Stimulated activated naive B cell treated with anti-CD40 and anti-IgM and Interleukin-4, amounts not matched to agents 10 μg/mL and 1 μg/mL and 100 μg/mL, for 72 hours (primary cell): ENCODE measurements around the gene DDC.
"Not testable (repeated sequence)": the region's sequence is repeated elsewhere in the genome, so short reads cannot be mapped to it uniquely, and the experiment has no call there.

Experiments
- ATAC-seq, 2 donors: fragments of 150-1000 bp; cut with Tn5 transposase; replicated peaks; 2 replicates each; pipeline ENCODE4 v1.10.0; 2021; ENCODE audit warnings: moderate library complexity in 1 of 2
- DNase-seq: peaks from one replicate; pipeline ENCODE4 v3.0.0; 2021
- H3K27ac Mint-ChIP-seq: one replicate; pipeline ENCODE4 v1.8.0; 2022; ENCODE audit warnings: mild to moderate bottlenecking, mixed read lengths
- H3K27me3 Mint-ChIP-seq, 2 donors: one replicate each; pipeline ENCODE4 v1.8.0; 2022; ENCODE audit warnings: mixed read lengths in 2 of 2
- H3K36me3 Mint-ChIP-seq, 2 donors: one replicate each; pipeline ENCODE4 v1.8.0; 2022; ENCODE audit warnings: mixed read lengths in 2 of 2, mild to moderate bottlenecking in 1 of 2
- H3K4me1 Mint-ChIP-seq, 2 donors: one replicate each; pipeline ENCODE4 v1.8.0; 2022; ENCODE audit warnings: mixed read lengths in 2 of 2, mild to moderate bottlenecking in 1 of 2
- H3K4me3 Mint-ChIP-seq, 2 donors: one replicate each; pipeline ENCODE4 v1.8.0; 2022; ENCODE audit warnings: mild to moderate bottlenecking in 2 of 2, mixed read lengths in 2 of 2, moderate library complexity in 1 of 2
- H3K9me3 Mint-ChIP-seq, 2 donors: one replicate each; pipeline ENCODE4 v1.8.0; 2022; ENCODE audit warnings: mixed read lengths in 2 of 2, mild to moderate bottlenecking in 1 of 2

The DDC gene

DNA sequence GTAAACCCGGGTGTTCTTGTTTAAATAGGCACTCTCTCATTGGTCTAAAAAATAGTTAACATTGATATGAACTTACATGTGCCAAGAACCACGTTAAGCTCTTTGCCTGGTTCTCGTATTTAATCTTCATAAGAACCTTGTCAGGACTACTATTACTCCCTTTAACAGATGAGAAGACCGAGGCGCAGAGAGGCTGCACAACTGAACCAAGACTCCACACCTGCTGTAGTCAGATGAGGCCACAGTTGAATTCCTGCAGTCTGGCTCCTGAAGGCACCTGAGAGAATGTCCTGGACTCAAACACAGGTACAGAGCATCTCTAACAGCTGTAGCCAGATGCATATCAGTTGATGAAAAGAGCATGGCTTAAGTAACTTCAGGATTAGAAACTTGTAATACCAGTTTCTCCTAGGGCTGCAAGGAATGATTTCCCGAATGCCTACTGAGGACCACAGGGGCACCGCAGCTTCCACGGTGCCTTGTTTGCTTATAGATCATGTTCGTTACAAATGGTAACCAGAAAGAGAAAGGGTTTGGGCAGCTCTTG lies 9.5 kb downstream of the DDC start:
- DNase-seq (no peak), ATAC-seq (no peak)
- Mint-ChIP-seq H3K27ac (no peak overlapping the region), H3K4me1 (no peaks in the 10 kb centered on the region), H3K9me3 (no peaks in the 10 kb centered on the region), H3K36me3 (no peaks in the 10 kb centered on the region), H3K4me3 (no peak overlapping the region), H3K27me3 (peaks cover 25 to 45% of the 10 kb centered on the region in 2 donors)

GRCh38 chr7:50554431-50555322 lies 10.5 kb downstream of the DDC start:
- peaks cover 22 to 40% of the 10 kb centered on the region in 2 donors for H3K27me3 Mint-ChIP-seq

GRCh38 chr7:50553973-50554372 lies 11.2 kb downstream of the DDC start:
- H3K27ac Mint-ChIP-seq = no peak overlapping the region
- H3K4me3 Mint-ChIP-seq = no peak overlapping the region
- ATAC-seq = no peak
- H3K27me3 Mint-ChIP-seq = peaks cover 20 to 40% of the 10 kb centered on the region in 2 donors
- DNase-seq = no peak
- H3K9me3 Mint-ChIP-seq = no peaks in the 10 kb centered on the region
- H3K4me1 Mint-ChIP-seq = no peaks in the 10 kb centered on the region
- H3K36me3 Mint-ChIP-seq = no peaks in the 10 kb centered on the region

More at GRCh38 chr7:50554431-50555322, 10.5 kb downstream of the DDC start:
- Mint-ChIP-seq H3K36me3 (no peaks in the 10 kb centered on the region), H3K4me1 (no peaks in the 10 kb centered on the region), H3K4me3 (no peak overlapping the region), H3K27ac (no peak overlapping the region), H3K9me3 (no peaks in the 10 kb centered on the region)
- ATAC-seq (no peak), DNase-seq (no peak)

- Mint-ChIP-seq H3K36me3 (no peaks in the 10 kb centered on the region), H3K27ac (no peak overlapping the region), H3K27me3 (peaks cover 16 to 29% of the 10 kb centered on the region in 2 donors), H3K4me1 (no peaks in the 10 kb centered on the region), H3K4me3 (no peak overlapping the region), H3K9me3 (no peaks in the 10 kb centered on the region)
- no peak for ATAC-seq
- no peak for DNase-seq
Measured at GRCh38 chr7:50552921-50553320, 12.3 kb downstream of the DDC start.

GRCh38 chr7:50552139-50552538 lies 13.1 kb downstream of the DDC start:
- no peak overlapping the region for H3K4me3 Mint-ChIP-seq
- H3K27me3 Mint-ChIP-seq = peaks cover 15 to 25% of the 10 kb centered on the region in 2 donors
- H3K36me3 Mint-ChIP-seq = no peaks in the 10 kb centered on the region
- no peak for ATAC-seq
- H3K9me3 Mint-ChIP-seq = no peaks in the 10 kb centered on the region
- no peaks in the 10 kb centered on the region for H3K4me1 Mint-ChIP-seq
- H3K27ac Mint-ChIP-seq = no peak overlapping the region
- no peak for DNase-seq

GRCh38 chr7:50545613-50546012 lies 19.6 kb downstream of the DDC start:
- not testable (repeated sequence) for H3K27me3 Mint-ChIP-seq, H3K9me3 Mint-ChIP-seq, ATAC-seq, H3K27ac Mint-ChIP-seq, H3K4me3 Mint-ChIP-seq, DNase-seq, H3K36me3 Mint-ChIP-seq, H3K4me1 Mint-ChIP-seq

DNA sequence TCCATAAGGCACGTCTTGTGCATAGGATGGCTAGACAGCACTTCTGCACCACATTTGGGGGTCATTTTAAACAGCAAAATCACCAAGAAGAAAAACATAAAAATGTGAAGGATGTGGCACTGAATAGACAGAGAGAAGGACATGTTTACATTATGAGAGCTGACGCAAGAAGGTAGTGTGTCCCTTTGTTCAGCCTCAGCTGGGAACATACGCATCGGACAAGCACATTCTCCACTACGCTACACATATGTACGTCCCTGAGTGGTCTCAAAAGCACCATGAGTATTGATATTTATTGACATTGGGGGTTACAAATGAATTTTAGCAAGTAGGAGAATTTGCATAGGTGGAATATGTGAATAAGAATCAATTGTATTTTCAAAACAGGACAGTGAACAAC lies 20.2 kb downstream of the DDC start:
- DNase-seq (no peak), ATAC-seq (no peak)
- H3K4me3 Mint-ChIP-seq = no peak overlapping the region
- H3K9me3 Mint-ChIP-seq = no peaks in the 10 kb centered on the region
- no peak overlapping the region for H3K27ac Mint-ChIP-seq
- peaks cover 0 to 5% of the 10 kb centered on the region in 2 donors for H3K4me1 Mint-ChIP-seq
- H3K36me3 Mint-ChIP-seq = no peaks in the 10 kb centered on the region
- peaks cover 5 to 9% of the 10 kb centered on the region in 2 donors for H3K27me3 Mint-ChIP-seq

DNA sequence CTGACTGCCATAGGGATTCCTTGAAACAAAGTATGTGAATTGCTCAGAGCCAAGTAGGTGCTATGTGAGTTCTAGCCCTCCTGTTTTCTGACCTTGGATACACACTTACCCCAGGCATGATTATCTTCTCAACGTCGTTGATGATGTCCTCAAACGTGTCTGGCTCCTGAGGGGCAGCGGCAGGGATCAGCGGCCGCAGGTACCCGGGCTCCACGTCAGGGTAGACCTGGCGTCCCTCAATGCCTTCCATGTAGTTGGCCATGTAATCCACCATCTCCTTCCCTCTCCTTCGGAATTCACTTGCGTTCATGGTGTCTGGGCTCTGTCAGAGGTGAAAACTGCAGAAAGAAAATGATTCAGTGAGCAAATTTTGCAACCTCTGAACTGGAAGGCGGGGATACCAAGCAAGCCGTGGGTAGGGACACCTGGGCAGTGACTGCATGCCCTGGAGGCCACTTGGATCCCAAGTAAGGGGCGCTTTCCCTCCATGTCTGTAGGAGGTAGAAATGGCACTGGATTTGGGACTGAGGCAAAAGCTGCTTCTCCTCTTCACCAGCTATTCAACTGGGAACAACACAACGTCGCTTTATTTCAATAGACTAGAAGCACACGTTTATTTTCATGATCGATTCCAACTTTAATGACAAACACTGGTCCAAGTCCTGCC lies 21.3 kb downstream of the DDC start:
- peaks cover 0 to 9% of the 10 kb centered on the region in 2 donors for H3K27me3 Mint-ChIP-seq
- no peak overlapping the region for H3K4me3 Mint-ChIP-seq
- ATAC-seq (no peak), DNase-seq (no peak)
- H3K9me3 Mint-ChIP-seq = no peaks in the 10 kb centered on the region
- H3K4me1 Mint-ChIP-seq = peaks cover 0 to 5% of the 10 kb centered on the region in 2 donors
- H3K27ac Mint-ChIP-seq = no peak overlapping the region
- H3K36me3 Mint-ChIP-seq = no peaks in the 10 kb centered on the region

DNA sequence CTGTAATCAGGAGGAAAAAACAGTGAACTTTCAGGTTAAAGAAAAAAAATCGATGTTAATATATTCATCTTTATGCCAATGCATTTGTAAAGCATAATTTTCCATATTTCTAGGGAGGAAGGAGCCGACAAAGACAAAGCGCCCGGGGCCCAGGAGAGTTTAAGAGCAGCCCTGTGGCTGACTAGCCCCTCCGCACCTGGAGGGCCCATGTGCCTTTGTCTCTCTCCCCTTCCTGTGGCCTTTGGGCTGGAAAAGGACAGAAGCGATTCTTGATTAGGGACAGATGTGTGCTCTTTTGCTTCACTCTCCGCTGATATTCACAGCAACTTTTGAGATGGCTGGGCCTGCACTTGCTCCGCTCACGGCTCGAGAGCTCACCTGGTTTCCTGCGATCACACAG lies 23.1 kb downstream of the DDC start:
- no peaks in the 10 kb centered on the region for H3K36me3 Mint-ChIP-seq
- ATAC-seq (no peak), DNase-seq (no peak)
- no peaks in the 10 kb centered on the region for H3K9me3 Mint-ChIP-seq
- peaks cover 0 to 5% of the 10 kb centered on the region in 2 donors for H3K4me1 Mint-ChIP-seq
- H3K27me3 Mint-ChIP-seq = peaks cover 0 to 4% of the 10 kb centered on the region in 2 donors
- no peak overlapping the region for H3K27ac Mint-ChIP-seq
- H3K4me3 Mint-ChIP-seq = no peak overlapping the region

GRCh38 chr7:50540785-50541579 lies 24.2 kb downstream of the DDC start:
- H3K4me3 Mint-ChIP-seq = no peak overlapping the region
- ATAC-seq (no peak), DNase-seq (no peak)
- H3K27ac Mint-ChIP-seq = no peak overlapping the region
- H3K9me3 Mint-ChIP-seq = no peaks in the 10 kb centered on the region
- H3K27me3 Mint-ChIP-seq = peaks cover 0 to 4% of the 10 kb centered on the region in 2 donors
- H3K4me1 Mint-ChIP-seq = peaks cover 0 to under 1% of the 10 kb centered on the region in 2 donors
- H3K36me3 Mint-ChIP-seq = no peaks in the 10 kb centered on the region

DNA sequence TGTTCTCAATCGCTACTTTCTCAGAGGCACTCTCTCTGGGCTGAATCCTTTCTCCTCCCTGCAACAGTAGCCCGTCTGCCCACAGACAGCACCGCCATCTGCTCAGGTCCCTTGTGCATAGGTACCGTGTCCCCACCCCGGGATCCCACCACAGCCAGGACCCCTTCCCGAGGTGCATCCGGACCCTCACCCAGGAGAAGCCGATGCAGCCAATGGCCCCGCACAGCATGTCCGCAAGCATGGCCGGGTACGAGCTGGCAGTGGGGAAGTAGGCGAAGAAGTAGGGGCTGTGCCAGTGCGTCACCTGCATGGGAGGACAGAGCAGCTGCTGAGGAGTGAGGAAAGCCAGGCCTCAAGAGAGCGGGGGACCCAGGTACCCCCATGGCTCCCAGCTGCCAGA lies 25.5 kb downstream of the DDC start:
- DNase-seq (no peak), ATAC-seq (no peak)
- no peaks in the 10 kb centered on the region for H3K4me1 Mint-ChIP-seq
- no peaks in the 10 kb centered on the region for H3K36me3 Mint-ChIP-seq
- no peaks in the 10 kb centered on the region for H3K9me3 Mint-ChIP-seq
- peaks cover 0 to 4% of the 10 kb centered on the region in 2 donors for H3K27me3 Mint-ChIP-seq
- no peak overlapping the region for H3K27ac Mint-ChIP-seq
- H3K4me3 Mint-ChIP-seq = no peak overlapping the region

DNA sequence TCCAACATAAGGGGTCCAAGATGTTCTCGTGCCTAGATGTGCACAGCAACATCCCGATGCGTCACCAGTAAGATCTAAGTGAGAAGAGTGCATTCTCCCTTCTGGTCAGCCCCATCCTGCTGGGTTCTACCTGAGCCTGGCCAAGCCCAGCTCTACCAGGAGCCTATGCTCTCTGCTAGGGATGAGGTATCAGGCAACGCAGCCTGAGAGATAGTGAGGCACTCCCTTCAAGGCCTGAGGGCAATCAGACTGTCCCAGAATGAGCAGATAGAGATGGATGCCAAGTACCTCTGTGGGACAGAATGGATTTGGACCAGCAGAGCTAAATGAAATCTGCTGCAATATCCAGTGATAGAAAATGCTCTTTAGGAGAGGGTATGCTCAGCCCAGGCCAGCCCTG lies 26.7 kb downstream of the DDC start:
- ATAC-seq (no peak), DNase-seq (no peak)
- H3K4me1 Mint-ChIP-seq = no peaks in the 10 kb centered on the region
- no peaks in the 10 kb centered on the region for H3K36me3 Mint-ChIP-seq
- no peaks in the 10 kb centered on the region for H3K9me3 Mint-ChIP-seq
- H3K27me3 Mint-ChIP-seq = peaks cover 0 to 5% of the 10 kb centered on the region in 2 donors
- H3K4me3 Mint-ChIP-seq = no peak overlapping the region
- H3K27ac Mint-ChIP-seq = no peak overlapping the region

DNA sequence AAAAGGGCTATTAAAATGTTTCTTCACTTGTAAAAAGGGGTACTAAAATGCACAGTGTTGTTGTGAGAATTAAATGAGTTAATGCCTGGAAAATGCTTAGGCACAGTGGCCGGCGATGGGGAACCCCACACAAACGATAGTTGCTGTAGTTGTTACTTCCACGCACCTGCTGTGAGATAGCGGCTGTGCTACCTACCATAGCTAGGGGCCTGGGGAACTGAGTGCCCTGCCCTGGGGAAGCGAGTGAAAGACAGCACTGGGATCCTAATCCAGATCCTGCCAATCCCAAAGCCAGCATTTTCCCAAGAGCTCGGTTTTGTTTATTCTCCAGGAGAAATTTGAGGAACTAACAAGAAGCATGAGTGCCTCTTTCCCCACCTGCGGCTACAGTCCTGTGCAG lies 27.8 kb downstream of the DDC start:
- H3K27ac Mint-ChIP-seq = no peak overlapping the region
- H3K4me3 Mint-ChIP-seq = no peak overlapping the region
- no peak for DNase-seq
- no peaks in the 10 kb centered on the region for H3K4me1 Mint-ChIP-seq
- no peaks in the 10 kb centered on the region for H3K36me3 Mint-ChIP-seq
- H3K27me3 Mint-ChIP-seq = peaks cover 0 to 8% of the 10 kb centered on the region in 2 donors
- no peaks in the 10 kb centered on the region for H3K9me3 Mint-ChIP-seq
- no peak for ATAC-seq

- H3K27ac Mint-ChIP-seq, H3K36me3 Mint-ChIP-seq, ATAC-seq, H3K9me3 Mint-ChIP-seq, H3K4me3 Mint-ChIP-seq, DNase-seq, H3K27me3 Mint-ChIP-seq, H3K4me1 Mint-ChIP-seq: not testable (repeated sequence)
Measured at GRCh38 chr7:50535291-50535711, 29.9 kb downstream of the DDC start.
